ENCODE data around the gene ITGB5.

ITGB5 gene

DNA sequence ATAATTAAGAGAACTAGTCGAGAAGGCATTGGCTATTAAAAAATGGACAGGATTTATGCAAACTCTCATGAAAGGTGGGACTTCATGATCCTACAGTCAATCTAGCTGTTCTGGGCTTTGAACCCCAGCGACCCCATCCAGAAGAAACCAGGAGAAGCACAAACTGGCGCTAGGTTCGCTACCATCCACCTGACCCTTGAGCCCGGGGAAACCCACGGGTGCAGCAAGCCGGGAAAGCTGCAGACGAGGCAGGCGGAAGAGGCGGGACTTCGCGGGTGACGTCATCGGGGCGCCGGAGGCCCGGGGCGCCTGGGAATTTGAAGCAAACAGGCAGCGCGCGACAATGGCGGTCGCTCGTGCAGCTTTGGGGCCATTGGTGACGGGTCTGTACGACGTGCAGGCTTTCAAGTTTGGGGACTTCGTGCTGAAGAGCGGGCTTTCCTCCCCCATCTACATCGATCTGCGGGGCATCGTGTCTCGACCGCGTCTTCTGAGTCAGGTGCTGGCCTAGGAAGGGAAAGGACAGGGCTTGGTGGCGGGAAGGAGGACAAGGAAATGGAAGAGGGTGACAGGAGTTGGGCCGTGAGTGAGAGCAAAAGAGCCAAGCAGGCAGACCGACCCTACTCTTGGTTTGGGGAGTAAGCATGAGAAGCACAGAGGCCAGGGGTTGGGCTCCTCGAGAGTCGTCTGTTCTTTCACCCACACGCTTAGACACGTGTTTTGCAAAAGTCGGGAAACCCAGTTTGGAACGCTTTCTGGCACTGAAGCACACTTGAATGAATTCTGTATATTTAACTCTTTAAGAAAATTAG, 156.8 kb downstream of the ITGB5 start, which contains the start of gene UMPS:
Gene UMPS, plus strand, starts transcription at position 324 of the 812 bp plus-strand sequence. Its CDS starts 20 bp downstream, at position 344.
- peak; percentile 76 for DNase-seq

GRCh38 chr3:124722589-124722988, 164.6 kb downstream of the ITGB5 start:
- no peak for DNase-seq

GRCh38 chr3:124714223-124714853, 172.8 kb downstream of the ITGB5 start:
- DNase-seq, result no peak
